PFSK-1 (cell line): ENCODE measurements around the gene CACNA1H.

Experiments
- FOXP2 ChIP-seq: optimal IDR thresholded peaks from 2 replicates; pipeline ENCODE3; 2011; ENCODE audit warnings: borderline replicate concordance, control low read depth, inconsistent platforms; ENCODE audit not compliant: insufficient read depth; ENCODE audit errors: extremely low read length, extremely low read depth
- POLR2AphosphoS5 ChIP-seq: IDR thresholded peaks from 2 replicates; pipeline ENCODE4 v1.6.1; 2012; ENCODE audit warnings: low read depth, mild to moderate bottlenecking, control low read depth, low read length, moderate library complexity
- SIN3A ChIP-seq: IDR thresholded peaks from 2 replicates; pipeline ENCODE4 v1.6.1; 2012; ENCODE audit warnings: mild to moderate bottlenecking, low read length, moderate library complexity, borderline replicate concordance; ENCODE audit not compliant: insufficient read depth
- TAF1 ChIP-seq: IDR thresholded peaks from 2 replicates; pipeline ENCODE4 v1.6.1; 2012; ENCODE audit warnings: low read length, control low read depth, borderline replicate concordance; ENCODE audit not compliant: insufficient read depth
- TF ChIP-seq, protein P1 (sequence below), 2 experiments: IDR thresholded peaks; 2 replicates each; pipeline versions ENCODE4 v1.6.1 to v1.8.0; 2011 to 2012; ENCODE audit warnings: low read depth in 2 of 2, low read length in 2 of 2, control low read depth in 1 of 2, inconsistent platforms in 1 of 2, mild to moderate bottlenecking in 1 of 2, moderate library complexity in 1 of 2; ENCODE audit not compliant: insufficient read depth in 1 of 2

Gene CACNA1H

GRCh38 chr16:1119129-1119528, 33.8 kb upstream of the CACNA1H start:
- TF ChIP-seq TAF1 (no peak), SIN3A (no peak), FOXP2 (no peak), POLR2AphosphoS5 (no peak)
- TF ChIP-seq, protein P1, sequence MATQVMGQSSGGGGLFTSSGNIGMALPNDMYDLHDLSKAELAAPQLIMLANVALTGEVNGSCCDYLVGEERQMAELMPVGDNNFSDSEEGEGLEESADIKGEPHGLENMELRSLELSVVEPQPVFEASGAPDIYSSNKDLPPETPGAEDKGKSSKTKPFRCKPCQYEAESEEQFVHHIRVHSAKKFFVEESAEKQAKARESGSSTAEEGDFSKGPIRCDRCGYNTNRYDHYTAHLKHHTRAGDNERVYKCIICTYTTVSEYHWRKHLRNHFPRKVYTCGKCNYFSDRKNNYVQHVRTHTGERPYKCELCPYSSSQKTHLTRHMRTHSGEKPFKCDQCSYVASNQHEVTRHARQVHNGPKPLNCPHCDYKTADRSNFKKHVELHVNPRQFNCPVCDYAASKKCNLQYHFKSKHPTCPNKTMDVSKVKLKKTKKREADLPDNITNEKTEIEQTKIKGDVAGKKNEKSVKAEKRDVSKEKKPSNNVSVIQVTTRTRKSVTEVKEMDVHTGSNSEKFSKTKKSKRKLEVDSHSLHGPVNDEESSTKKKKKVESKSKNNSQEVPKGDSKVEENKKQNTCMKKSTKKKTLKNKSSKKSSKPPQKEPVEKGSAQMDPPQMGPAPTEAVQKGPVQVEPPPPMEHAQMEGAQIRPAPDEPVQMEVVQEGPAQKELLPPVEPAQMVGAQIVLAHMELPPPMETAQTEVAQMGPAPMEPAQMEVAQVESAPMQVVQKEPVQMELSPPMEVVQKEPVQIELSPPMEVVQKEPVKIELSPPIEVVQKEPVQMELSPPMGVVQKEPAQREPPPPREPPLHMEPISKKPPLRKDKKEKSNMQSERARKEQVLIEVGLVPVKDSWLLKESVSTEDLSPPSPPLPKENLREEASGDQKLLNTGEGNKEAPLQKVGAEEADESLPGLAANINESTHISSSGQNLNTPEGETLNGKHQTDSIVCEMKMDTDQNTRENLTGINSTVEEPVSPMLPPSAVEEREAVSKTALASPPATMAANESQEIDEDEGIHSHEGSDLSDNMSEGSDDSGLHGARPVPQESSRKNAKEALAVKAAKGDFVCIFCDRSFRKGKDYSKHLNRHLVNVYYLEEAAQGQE (IDR thresholded peaks at IDR 0.05; ENCODE audit: insufficient read depth in 1 of 2, low read depth in 2 of 2, low read length in 2 of 2), result no peak

DNA sequence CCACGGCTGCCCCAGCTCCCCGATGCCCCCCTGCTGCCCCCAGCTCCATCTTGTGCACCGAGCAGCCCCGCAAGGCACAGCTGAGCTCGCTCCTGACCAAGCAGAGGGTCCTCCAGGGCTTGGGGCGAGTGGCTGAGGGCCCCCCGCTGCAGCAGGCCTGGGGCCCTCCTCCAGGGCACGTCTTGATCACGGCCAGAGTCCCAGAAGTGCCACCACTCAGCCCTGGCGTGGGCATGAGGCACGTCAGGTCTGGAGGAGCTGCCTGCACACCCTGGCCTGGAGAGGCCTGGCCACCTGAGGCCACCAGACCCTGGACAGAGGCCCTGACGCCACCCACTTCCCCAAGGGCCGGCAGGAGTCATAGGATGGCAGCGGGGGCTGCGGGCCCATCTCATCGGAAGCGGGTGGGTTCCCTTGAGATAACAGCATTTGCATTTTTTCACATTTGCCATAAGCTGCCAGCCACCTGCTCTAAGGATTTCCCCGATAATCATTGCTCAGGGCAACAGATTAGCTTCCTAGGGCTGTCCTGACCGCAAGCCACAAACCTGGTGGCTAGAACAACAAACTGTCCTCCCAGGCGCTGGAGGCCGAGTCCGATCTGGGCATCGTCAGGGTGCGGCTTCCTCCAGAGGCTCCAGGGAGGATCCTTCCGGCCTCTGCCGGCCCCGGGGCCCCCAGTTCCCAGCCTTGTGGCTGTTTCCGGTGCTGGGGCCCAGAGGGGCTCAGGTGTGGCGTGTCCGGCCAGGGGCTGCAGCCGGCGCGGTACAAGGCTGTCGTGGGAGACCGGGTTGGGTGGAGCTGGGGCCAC, 32.9 kb upstream of the CACNA1H start:
- TF ChIP-seq TAF1, result no peak
- no peak for TF ChIP-seq POLR2AphosphoS5
- TF ChIP-seq SIN3A, result no peak
- TF ChIP-seq FOXP2, result no peak
- TF ChIP-seq, protein P1 (IDR thresholded peaks at IDR 0.05; ENCODE audit: insufficient read depth in 1 of 2, low read depth in 2 of 2, low read length in 2 of 2), result no peak

DNA sequence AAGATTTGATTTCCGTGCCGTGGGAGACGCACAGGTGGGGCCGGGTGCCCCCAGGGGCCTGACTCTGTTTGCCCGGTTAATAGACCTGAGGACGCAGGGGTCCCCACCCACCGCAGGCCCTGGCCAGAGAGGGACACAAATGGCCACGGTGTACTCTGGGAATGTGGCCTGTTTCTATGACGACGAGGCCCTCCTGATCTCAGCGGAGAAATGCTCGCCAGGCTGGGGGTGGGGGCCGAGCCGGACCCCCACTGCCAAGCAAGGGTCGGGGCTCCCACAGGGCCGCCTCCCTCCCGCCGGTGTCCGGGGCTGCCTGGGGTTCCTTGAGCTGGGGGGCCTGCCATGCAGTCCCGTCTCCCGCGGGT, 32.3 kb upstream of the CACNA1H start:
- no peak for TF ChIP-seq FOXP2
- no peak for TF ChIP-seq POLR2AphosphoS5
- TF ChIP-seq, protein P1 (IDR thresholded peaks at IDR 0.05; ENCODE audit: insufficient read depth in 1 of 2, low read depth in 2 of 2, low read length in 2 of 2), result no peak
- TF ChIP-seq TAF1, result no peak
- no peak for TF ChIP-seq SIN3A

GRCh38 chr16:1121009-1121408, 31.9 kb upstream of the CACNA1H start:
- TF ChIP-seq POLR2AphosphoS5 (no peak), FOXP2 (no peak), TAF1 (no peak), SIN3A (no peak)
- TF ChIP-seq, protein P1 (IDR thresholded peaks at IDR 0.05; ENCODE audit: insufficient read depth in 1 of 2, low read depth in 2 of 2, low read length in 2 of 2), result no peak
